Prostate gland (tissue), 2 donors: Measurements from ENCODE around the gene UXS1.
"Not testable (repeated sequence)": the region's sequence is repeated elsewhere in the genome, so short reads cannot be mapped to it uniquely, and the experiment has no call there.

ENCODE experiments used
- POLR2A ChIP-seq: fragments of 450-650 bp; IDR thresholded peaks from one replicate; pipeline ENCODE4 v1.6.1; 2016; ENCODE audit warnings: antibody characterized with exemption, mild to moderate bottlenecking
- POLR2AphosphoS5 ChIP-seq: sonication (generic); formaldehyde crosslinking; IDR thresholded peaks from one replicate; pipeline ENCODE4 v1.6.1; 2017; ENCODE audit warnings: antibody characterized with exemption
- TF ChIP-seq, protein P1 (sequence below), 4 experiments: fragments of 200-600 bp in 2 of 4; fragments of 450-650 bp in 2 of 4; sonication (generic) in 2 of 4; IDR thresholded peaks; 1 replicate in 3 of 4; 2 replicates in 1 of 4; pipeline ENCODE4 v1.5.1; 2016 to 2019; ENCODE audit warnings: antibody characterized with exemption in 4 of 4, mild to moderate bottlenecking in 2 of 4, moderate library complexity in 2 of 4

- TF ChIP-seq, protein P1, sequence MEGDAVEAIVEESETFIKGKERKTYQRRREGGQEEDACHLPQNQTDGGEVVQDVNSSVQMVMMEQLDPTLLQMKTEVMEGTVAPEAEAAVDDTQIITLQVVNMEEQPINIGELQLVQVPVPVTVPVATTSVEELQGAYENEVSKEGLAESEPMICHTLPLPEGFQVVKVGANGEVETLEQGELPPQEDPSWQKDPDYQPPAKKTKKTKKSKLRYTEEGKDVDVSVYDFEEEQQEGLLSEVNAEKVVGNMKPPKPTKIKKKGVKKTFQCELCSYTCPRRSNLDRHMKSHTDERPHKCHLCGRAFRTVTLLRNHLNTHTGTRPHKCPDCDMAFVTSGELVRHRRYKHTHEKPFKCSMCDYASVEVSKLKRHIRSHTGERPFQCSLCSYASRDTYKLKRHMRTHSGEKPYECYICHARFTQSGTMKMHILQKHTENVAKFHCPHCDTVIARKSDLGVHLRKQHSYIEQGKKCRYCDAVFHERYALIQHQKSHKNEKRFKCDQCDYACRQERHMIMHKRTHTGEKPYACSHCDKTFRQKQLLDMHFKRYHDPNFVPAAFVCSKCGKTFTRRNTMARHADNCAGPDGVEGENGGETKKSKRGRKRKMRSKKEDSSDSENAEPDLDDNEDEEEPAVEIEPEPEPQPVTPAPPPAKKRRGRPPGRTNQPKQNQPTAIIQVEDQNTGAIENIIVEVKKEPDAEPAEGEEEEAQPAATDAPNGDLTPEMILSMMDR (IDR thresholded peaks at IDR 0.05), result not testable (repeated sequence)
- not testable (repeated sequence) for TF ChIP-seq POLR2AphosphoS5, POLR2A
Measured at GRCh38 chr2:106204551-106204950, 10.4 kb upstream of the UXS1 start.
